ENCODE measurements around the gene HYOU1.
A peak's percentile ranks its signal among the peaks of the same experiment; 100 is the strongest.
"Not testable (repeated sequence)": the region's sequence is repeated elsewhere in the genome, so short reads cannot be mapped to it uniquely, and the experiment has no call there.

Gene HYOU1

DNA sequence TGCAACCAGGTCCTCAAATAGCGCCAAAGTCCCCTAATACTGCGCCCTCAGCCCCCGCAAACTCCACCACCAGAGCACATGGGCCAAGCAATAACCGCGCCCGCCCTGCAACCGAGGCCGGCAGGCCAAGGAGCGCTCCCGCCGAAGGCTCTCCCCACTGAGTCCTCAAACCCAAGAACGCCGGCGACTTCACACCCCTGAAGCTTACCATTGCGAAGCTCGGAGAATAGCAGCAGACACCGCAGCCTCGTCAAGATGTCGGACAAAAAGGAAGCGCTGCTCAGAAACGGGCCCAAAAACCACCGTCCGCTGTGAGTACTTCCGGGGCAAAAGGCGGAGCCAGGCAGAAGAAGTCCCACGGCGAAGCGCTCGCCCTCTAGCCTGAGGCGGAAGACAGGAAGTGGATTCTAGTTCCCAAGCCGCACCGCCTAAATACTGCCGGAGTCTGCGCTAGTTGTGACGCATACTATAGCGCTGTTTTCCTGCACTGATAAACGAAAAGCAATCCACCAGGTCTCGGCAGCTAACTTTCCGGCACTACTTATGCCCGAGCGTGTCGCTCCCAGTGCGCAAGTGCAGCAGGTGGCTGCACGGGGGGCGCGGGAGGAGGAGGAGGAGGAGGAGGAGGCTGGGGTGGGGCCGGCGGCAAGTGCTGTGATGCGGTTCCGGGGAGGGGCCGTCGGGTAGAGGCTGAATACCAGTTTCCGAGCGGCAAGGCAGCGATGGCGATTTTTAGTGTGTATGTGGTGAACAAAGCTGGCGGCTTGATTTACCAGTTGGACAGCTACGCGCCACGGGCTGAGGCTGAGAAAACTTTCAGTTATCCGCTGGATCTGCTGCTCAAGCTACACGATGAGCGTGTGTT, 38.7 kb downstream of the HYOU1 start, which contains the start of the genes RPS25 and TRAPPC4:
RPS25 (minus strand) TSS at position 270 of the 865 bp plus-strand sequence; CDS start at position 211, 59 bp downstream.
TRAPPC4 (plus strand) TSS at position 693 of the 865 bp plus-strand sequence; CDS start at position 723, 30 bp downstream.
- DNase-seq (ENCODE audit: low read depth) = peak; percentile 92

DNA sequence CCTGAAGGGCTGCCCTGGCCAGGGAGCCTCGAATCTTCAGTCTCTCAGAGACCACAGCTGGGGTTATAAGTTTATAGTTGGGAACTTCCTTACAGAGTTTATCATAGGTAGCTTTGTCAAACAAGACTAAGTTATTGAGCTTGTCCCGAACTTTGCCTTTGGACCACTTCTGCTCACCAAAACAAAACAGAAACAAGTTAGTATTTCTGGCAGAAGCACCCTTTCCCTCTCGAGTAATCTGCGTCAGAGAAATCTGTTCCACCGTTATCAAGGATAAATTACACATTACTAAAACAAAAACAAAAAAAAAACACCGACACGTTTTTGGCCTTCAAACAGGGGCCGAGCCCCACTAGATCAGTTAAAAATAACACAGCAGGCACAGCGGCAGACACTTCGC, 39.6 kb downstream of the HYOU1 start:
- not testable (repeated sequence) for DNase-seq (ENCODE audit: low read depth)

DNA sequence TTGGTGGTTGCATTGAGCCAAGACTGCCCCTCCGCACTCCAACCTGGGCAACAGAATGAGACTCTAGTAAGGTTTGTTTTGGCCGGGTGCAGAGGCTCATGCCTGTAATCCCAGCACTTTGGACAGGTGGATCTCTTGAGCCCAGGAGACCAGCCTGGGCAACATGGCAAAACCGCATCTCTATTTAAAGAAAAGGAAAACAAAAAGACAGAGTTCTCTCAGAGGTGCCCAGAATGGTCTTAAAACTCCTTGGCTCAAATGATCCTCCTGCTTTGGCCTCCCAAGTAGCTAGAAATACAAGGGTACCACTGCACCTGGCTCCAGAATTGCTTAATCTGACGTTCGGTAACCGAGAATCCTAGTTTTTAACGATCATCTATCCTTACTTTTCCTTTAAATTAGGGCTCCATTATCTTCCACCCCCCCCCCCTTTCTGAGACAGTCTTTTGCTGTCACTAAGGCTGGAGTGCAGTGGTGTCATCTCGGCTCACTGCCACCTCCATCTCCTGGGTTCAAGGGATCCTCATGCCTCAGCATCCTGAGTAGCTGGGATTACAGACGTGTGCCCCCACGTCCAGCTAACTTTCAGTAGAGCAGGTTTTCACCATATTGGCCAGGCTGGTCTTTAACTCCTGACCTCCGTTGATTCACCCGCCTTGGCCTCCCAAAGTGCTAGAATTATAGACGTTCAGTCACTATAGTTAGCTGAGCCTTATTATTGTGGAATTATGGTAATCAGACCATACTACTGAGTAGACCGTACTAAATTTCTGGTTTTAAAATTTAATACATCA, 40.6 kb downstream of the HYOU1 start:
- DNase-seq (ENCODE audit: low read depth) = no peak

DNA sequence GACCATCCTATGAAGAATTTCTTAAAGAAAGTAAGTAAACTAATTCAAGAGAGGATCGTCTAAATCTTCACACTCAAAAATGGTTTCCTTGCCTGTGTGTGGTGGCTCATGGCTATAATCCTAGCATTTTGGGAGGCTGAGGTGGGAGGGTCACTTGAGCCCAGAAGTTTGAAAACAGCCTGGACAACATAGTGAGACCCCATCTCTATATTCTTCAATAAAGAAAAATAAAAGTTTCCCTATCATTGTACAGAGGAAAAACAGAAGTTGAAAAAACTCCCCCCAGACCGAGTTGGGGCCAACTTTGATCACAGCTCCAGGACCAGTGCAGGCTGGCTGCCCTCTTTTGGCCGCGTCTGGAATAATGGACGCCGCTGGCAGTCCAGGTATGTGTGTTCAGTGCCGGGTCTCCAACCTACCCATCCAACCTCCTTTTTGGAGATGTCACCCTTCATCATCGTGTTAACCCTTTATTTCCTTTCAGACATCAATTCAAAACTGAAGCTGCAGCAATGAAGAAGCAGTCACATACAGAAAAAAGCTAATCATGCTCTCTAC, 41.9 kb downstream of the HYOU1 start:
- DNase-seq (ENCODE audit: low read depth) = no peak

DNA sequence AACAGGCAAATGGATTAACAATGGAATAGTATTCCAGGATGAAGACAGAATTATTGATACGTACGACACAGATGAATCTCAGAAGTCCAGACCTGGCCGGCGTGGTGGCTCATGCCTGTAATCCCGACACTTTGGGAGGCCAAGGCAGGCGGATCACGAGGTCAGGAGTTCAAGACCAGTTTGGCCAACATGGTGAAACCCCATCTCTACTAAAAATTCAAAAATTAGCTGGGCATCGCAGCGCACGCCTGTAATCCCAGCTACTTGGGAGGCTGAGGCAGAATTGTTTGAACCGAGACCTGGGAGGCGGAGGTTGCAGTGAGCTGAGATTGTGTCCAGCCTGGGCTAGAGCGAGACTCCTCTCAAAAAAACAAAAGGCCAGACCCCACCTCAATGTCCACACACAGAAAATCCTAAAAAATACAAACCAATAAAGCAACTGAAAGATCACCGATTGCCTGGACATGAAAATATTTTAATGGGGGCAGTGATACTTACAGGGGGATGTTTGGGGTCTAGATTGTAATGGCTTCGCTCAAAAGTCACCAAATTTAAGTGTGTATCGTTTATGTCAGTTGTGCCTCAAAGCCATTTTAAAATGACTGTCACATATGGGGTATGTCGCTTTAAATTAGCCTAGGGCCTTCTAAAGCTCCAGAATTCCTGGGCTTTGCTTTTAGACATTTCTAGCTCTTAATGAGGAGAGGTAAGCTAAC, 42.6 kb downstream of the HYOU1 start:
- no peak for DNase-seq (ENCODE audit: low read depth)

DNA sequence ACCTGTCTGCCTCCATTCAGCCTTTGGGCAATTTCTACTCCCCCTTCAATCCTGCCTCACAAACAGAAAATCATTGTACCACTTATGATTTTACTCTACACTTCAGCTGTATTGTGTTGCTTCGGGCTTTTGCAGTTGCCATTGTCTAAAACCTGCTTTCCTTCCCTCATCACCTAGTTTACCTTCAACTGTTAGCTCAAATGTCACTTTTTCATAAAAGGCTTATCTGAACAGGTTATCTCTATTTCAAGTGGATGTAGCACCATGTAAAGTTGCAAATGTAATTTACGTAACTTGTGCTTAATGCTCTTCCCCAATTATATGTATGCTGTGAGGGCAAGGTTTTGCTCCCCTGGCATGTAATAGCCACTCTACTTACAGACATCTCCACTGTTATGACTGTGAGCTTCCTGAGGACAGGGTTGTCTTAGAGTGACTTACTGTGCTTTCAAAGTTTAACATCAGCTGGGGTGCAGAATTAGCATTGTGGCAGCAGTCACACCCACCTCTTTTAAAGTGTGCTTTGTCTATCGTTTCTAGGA, 44.3 kb downstream of the HYOU1 start:
- DNase-seq (ENCODE audit: low read depth) = no peak

DNA sequence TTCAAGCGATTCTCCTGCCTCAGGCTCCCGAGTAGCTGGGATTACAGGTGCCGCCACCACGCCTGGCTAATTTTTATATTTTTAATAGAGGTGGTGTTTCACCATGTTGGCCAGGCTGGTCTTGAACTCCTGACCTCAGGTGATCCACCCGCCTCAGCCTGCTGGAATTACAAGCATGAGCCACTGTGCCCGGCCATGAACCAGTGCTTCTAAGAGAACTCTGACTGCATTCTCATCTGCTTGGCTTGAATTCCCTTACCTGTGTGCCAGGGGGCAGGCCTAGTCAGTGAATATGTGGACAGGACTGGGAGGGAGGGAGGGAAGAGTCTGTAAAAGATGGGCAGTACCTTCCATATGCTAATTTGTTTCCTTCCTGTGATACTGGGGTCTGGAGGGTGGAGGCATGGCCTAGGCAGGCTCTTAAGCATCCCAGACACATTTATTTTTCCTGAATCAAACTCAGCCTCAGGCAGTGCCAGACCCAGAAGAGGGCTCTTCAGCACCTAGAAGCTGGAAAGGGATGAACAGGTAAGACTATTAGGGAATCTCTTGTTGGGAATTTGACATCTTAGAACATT, 45.4 kb downstream of the HYOU1 start:
- no peak for DNase-seq (ENCODE audit: low read depth)

DNA sequence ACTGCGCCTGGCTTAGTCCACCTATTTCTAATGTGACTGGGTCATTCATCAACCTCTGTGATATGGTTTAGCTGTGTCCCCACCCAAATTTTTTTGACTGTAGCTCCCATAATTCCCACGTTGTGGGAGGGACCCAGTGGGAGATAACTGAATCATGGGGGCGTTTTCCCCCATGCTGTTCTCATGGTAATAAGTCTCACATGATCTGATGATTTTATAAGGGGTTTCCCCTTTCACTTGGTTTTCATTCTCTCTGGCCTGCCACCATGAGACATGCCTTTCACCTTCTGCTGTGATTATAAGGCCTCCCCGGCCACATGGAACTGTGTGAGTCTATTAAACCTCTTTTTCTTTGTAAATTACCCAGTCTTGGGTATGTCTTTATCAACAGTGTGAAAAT, 50.3 kb downstream of the HYOU1 start:
- DNase-seq (ENCODE audit: low read depth) = no peak

DNA sequence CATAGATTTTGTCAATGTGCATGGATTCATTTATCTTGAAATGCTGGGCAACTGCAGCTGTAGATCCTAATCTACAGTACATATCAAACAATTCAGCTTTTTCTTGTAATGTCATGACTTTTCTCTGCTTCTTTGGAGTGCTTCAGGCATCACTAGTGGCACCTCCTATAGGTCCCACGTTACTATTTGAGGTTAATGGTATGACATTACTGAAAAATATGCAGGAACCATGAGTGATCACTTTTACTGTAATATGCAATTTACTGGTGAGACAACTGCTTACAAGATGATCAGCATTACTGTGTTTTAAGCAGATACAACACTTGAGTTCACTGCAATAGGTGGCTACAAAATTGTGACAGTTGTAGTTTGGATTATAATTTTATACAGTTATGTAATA, 56.1 kb downstream of the HYOU1 start:
- no peak for DNase-seq (ENCODE audit: low read depth)

DNA sequence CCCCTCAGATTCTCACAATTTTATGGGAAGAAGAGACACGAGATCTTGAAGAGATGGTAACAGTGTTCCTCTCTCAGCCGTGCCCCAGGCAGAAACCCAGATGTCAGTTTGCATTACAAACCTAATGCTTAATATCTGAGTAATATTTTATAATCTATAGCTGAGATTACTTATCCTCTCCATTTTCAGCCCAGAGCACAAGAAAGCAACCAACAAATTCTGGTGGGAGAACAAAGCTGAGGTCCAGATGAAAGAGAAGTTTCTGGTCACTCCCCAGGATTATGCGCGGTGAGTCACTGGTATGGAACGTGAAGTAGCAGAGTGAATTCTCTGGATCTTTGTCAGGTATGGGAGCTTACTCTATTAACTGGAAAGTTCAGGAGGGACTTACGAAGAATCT, 58.2 kb downstream of the HYOU1 start:
- no peak for DNase-seq (ENCODE audit: low read depth)

DNA sequence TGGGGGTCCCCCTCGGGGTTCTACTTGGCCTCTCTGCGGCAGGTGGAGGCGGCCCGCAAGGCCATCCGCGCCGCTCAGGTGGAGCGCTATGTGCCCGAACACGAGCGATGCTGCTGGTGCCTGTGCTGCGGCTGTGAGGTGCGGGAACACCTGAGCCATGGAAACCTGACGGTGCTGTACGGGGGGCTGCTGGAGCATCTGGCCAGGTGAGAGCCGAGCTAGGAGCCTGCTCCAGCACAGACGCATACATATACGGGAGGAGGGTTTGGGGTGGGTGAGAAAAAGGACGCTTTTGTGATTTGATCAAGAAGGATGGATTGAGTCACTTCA, 58.7 kb downstream of the HYOU1 start:
- DNase-seq (ENCODE audit: low read depth) = no peak

DNA sequence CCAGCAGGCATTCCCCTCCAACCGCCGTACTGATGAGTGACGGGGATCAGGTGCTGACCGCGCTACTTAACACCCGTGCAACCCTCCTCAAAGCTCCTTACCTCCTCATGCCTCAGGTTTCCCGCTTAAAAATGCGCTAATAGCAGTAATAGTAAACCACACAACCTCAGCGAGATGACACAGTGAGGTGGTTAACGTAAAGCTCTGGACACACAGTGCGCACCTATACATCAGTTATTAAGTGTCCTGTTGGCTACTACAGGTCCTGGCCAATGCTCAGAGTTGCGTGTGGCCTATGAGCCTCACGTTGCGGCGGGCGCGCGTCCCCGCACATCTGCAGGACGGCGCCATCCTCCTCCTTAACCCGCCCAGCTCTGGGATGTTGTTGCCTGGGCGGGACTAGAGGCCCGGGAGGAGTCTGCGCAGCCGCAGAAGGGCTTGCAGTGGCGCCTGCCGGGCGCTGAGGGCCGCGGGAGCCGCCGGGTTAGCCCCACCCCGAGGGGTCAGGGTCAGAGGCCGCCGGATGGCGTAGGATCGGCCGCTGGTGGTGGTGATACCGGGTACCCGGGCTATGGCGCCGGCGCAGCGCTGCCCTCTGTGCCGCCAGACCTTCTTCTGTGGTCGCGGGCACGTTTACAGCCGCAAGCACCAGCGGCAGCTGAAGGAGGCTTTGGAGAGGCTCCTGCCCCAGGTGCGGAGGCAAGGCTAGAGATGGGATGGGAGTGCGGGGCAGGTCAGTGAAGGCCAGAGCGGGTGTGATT, 59.2 kb downstream of the HYOU1 start, which contains the start of gene CENATAC:
CENATAC (plus strand) TSS at position 512 of the 761 bp plus-strand sequence; CDS start at position 572, 60 bp downstream.
- peak; percentile 89 for DNase-seq (ENCODE audit: low read depth)

DNA sequence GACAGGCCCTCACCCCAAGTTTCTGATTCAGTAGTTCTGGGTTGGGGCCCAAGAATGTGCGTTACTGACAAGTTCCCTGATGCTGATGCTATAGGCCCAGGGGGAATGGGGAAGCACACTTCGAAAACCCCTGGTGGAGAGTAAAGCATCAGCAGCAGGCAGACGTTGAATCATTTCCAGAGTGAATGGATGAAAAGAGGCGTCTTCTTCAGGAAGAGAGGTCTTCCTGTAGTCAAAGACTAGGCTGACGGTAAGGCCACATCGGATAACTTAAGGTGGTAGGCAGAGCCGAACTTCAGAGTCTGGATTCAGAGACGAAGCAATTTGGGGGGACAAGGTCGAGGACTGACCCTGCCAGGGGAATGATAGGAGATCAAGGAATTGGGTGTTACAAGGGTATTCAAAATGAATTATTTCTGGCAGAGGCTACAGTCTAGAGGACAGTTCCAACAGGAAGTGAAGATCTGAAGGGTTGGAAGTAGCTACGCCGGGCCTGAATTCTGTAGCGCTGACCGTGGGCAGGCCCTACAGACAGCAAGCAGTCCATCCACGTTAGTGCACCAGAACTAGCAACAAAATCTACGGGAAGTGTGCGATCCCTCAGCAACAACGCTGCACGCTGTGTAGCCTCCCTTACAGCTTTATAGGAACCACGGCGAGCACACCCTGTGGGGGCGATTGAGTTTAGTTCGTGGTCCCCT, 59.9 kb downstream of the HYOU1 start:
- no peak for DNase-seq (ENCODE audit: low read depth)
